Body of pancreas (tissue), 4 donors: Measurements from ENCODE around the gene DNAH7.

Experiments used
- CTCF ChIP-seq, 7 experiments: fragments of 450-650 bp in 4 of 7; fragments of 200-600 bp in 3 of 7; sonication (generic) in 3 of 7; IDR thresholded peaks; one replicate each; pipeline ENCODE4 v1.5.1; 2016 to 2019; ENCODE audit warnings: antibody characterized with exemption in 7 of 7
- POLR2A ChIP-seq, 3 donors: fragments of 450-650 bp; IDR thresholded peaks; one replicate each; pipeline ENCODE4 v1.6.1; 2016; ENCODE audit warnings: antibody characterized with exemption in 3 of 3, mild to moderate bottlenecking in 2 of 3

- TF ChIP-seq CTCF (IDR thresholded peaks at IDR 0.05) = no peak
- no peak for TF ChIP-seq POLR2A (IDR thresholded peaks at IDR 0.05)
These were observed 247.1 kb downstream of the DNAH7 start for GRCh38 chr2:195821566-195821932.
